Measurements from ENCODE around the gene EFR3B. TPM values are rescaled to one million over a fixed set of nuclear protein-coding genes. Genes with fewer than 3 reads are reported as not detected.

The EFR3B gene
- total and polyA plus RNA-seq, 2 of the 13 experiments (the other 11 are each of a cell fraction or from before 2014, with no cell fraction given), result 0.42 TPM

GRCh38 chr2:25197336-25198208, 155.7 kb downstream of the EFR3B start (continued):
- no peak for TF ChIP-seq ZFYVE20 (CRISPR knock-in tag; IDR thresholded peaks at IDR 0.05; ENCODE audit: borderline replicate concordance, low read depth)
- TF ChIP-seq, protein P1, sequence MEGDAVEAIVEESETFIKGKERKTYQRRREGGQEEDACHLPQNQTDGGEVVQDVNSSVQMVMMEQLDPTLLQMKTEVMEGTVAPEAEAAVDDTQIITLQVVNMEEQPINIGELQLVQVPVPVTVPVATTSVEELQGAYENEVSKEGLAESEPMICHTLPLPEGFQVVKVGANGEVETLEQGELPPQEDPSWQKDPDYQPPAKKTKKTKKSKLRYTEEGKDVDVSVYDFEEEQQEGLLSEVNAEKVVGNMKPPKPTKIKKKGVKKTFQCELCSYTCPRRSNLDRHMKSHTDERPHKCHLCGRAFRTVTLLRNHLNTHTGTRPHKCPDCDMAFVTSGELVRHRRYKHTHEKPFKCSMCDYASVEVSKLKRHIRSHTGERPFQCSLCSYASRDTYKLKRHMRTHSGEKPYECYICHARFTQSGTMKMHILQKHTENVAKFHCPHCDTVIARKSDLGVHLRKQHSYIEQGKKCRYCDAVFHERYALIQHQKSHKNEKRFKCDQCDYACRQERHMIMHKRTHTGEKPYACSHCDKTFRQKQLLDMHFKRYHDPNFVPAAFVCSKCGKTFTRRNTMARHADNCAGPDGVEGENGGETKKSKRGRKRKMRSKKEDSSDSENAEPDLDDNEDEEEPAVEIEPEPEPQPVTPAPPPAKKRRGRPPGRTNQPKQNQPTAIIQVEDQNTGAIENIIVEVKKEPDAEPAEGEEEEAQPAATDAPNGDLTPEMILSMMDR (CRISPR knock-in tag; IDR thresholded peaks at IDR 0.05), result 0 out of 2 replicates have a peak, but pooled peaks have one; percentile 8
- TF ChIP-seq TFDP2 (CRISPR knock-in tag; IDR thresholded peaks at IDR 0.05), result no peak
- no peak for TF ChIP-seq MIER2 (CRISPR knock-in tag; IDR thresholded peaks at IDR 0.05)
- TF ChIP-seq ZNF546 (CRISPR knock-in tag; conservative IDR thresholded peaks at IDR 0.05), result no peak
- TF ChIP-seq ZFX (CRISPR knock-in tag; IDR thresholded peaks at IDR 0.05; ENCODE audit: low read depth), result no peak
- TF ChIP-seq, protein P2, sequence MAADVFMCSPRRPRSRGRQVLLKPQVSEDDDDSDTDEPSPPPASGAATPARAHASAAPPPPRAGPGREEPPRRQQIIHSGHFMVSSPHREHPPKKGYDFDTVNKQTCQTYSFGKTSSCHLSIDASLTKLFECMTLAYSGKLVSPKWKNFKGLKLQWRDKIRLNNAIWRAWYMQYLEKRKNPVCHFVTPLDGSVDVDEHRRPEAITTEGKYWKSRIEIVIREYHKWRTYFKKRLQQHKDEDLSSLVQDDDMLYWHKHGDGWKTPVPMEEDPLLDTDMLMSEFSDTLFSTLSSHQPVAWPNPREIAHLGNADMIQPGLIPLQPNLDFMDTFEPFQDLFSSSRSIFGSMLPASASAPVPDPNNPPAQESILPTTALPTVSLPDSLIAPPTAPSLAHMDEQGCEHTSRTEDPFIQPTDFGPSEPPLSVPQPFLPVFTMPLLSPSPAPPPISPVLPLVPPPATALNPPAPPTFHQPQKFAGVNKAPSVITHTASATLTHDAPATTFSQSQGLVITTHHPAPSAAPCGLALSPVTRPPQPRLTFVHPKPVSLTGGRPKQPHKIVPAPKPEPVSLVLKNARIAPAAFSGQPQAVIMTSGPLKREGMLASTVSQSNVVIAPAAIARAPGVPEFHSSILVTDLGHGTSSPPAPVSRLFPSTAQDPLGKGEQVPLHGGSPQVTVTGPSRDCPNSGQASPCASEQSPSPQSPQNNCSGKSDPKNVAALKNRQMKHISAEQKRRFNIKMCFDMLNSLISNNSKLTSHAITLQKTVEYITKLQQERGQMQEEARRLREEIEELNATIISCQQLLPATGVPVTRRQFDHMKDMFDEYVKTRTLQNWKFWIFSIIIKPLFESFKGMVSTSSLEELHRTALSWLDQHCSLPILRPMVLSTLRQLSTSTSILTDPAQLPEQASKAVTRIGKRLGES (CRISPR knock-in tag; IDR thresholded peaks at IDR 0.05; ENCODE audit: borderline replicate concordance), result no peak
- TF ChIP-seq SKI (IDR thresholded peaks at IDR 0.05; ENCODE audit: partially characterized antibody), result no peak
- no peak for TF ChIP-seq RFXAP (CRISPR knock-in tag; IDR thresholded peaks at IDR 0.05; ENCODE audit: borderline replicate concordance)
- TF ChIP-seq CHD4 (IDR thresholded peaks at IDR 0.05; ENCODE audit: borderline replicate concordance, low read length), result no peak
- no peak for TF ChIP-seq ZNF605 (CRISPR knock-in tag; IDR thresholded peaks at IDR 0.05)
- TF ChIP-seq POLR2A (IDR thresholded peaks at IDR 0.05; ENCODE audit: insufficient read depth in 1 of 2, low read depth in 2 of 2, low read length in 2 of 2), result no peak
- no peak for TF ChIP-seq FOXA3 (CRISPR knock-in tag; IDR thresholded peaks at IDR 0.05)
- TF ChIP-seq FOXM1 (CRISPR knock-in tag; IDR thresholded peaks at IDR 0.05), result no peak
- TF ChIP-seq NR2F1 (CRISPR knock-in tag; IDR thresholded peaks at IDR 0.05), result 0 out of 4 replicates have a peak, but pooled peaks of 1 of the 2 experiments have one; percentile 26
- TF ChIP-seq ZBTB2 (CRISPR knock-in tag; IDR thresholded peaks at IDR 0.05; ENCODE audit: low read depth), result no peak
- 0 out of 2 replicates have a peak, but pooled peaks have one; percentile 11 for TF ChIP-seq KDM5B (CRISPR knock-in tag; IDR thresholded peaks at IDR 0.05; ENCODE audit: borderline replicate concordance)
- TF ChIP-seq RNF2 (conservative IDR thresholded peaks at IDR 0.05; ENCODE audit: low read depth), result no peak
